Panc1 (cell line): ENCODE measurements around the gene MGAT5B.

ENCODE experiments used
- POLR2AphosphoS5 ChIP-seq: IDR thresholded peaks from 2 replicates; pipeline ENCODE4 v1.6.1; 2012; ENCODE audit warnings: mild to moderate bottlenecking, low read depth, low read length, moderate library complexity
- REST ChIP-seq, 2 experiments: IDR thresholded peaks; 2 replicates each; pipeline ENCODE4 v1.6.1; 2011 to 2012; ENCODE audit warnings: low read depth in 2 of 2, control low read depth in 1 of 2, low read length in 1 of 2, mild to moderate bottlenecking in 1 of 2, moderate library complexity in 1 of 2; ENCODE audit not compliant: insufficient read depth in 1 of 2
- SIN3A ChIP-seq: IDR thresholded peaks from 2 replicates; pipeline ENCODE4 v1.6.1; 2012; ENCODE audit warnings: low read depth, mild to moderate bottlenecking, low read length, moderate library complexity, borderline replicate concordance; ENCODE audit not compliant: insufficient read depth
- TF ChIP-seq, protein P1 (sequence below): fragments of 450-650 bp; IDR thresholded peaks from 2 replicates; pipeline ENCODE4 v1.5.1; 2017; ENCODE audit warnings: mild to moderate bottlenecking

DNA sequence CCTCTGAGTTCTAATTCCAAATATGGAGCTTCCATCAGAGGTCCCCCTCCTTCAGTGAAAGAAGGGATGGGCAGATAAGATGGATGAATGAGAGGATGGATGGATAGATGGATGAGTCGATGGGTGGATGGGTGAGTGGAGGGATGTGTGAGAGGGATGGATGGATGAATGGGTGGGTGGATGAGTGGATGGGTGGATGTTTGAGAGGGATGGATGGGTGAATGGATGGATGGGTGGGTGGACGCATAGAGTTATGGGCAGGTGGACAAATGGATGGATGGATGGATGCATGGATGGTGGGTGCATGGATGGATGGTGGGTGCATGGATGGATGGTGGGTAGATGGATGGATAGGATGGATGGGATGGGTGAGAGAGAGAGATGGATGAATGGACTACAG lies 69.0 kb downstream of the MGAT5B start:
- TF ChIP-seq, protein P1, sequence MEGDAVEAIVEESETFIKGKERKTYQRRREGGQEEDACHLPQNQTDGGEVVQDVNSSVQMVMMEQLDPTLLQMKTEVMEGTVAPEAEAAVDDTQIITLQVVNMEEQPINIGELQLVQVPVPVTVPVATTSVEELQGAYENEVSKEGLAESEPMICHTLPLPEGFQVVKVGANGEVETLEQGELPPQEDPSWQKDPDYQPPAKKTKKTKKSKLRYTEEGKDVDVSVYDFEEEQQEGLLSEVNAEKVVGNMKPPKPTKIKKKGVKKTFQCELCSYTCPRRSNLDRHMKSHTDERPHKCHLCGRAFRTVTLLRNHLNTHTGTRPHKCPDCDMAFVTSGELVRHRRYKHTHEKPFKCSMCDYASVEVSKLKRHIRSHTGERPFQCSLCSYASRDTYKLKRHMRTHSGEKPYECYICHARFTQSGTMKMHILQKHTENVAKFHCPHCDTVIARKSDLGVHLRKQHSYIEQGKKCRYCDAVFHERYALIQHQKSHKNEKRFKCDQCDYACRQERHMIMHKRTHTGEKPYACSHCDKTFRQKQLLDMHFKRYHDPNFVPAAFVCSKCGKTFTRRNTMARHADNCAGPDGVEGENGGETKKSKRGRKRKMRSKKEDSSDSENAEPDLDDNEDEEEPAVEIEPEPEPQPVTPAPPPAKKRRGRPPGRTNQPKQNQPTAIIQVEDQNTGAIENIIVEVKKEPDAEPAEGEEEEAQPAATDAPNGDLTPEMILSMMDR, result no peak
- no peak for TF ChIP-seq POLR2AphosphoS5
- no peak for TF ChIP-seq REST (IDR thresholded peaks at IDR 0.05; ENCODE audit: insufficient read depth in 1 of 2, low read depth in 2 of 2, low read length in 1 of 2)
- TF ChIP-seq SIN3A, result no peak
